GM13976 (cell line): ENCODE measurements around the gene DMRT3.

ENCODE experiments used
- DNase-seq: peaks from one replicate; pipeline ENCODE4 v3.0.0; 2012; ENCODE audit warnings: low spot score
- in situ Hi-C: fragments of 300-500 bp; cut with MboI; formaldehyde crosslinking; loops from one replicate; pipeline ENCODE4 v1.12.0; 2022; ENCODE audit warnings: low sequenced_read_pairs, mixed read lengths, inconsistent platforms; ENCODE audit not compliant: unreplicated experiment
- TF ChIP-seq, protein P1 (sequence below): IDR thresholded peaks from 2 replicates; pipeline ENCODE4 v1.5.1; 2012; ENCODE audit warnings: borderline replicate concordance, mild to moderate bottlenecking; ENCODE audit not compliant: insufficient read depth; ENCODE audit errors: extremely low read depth, missing control alignments, control extremely low read depth

DMRT3 gene

DNA sequence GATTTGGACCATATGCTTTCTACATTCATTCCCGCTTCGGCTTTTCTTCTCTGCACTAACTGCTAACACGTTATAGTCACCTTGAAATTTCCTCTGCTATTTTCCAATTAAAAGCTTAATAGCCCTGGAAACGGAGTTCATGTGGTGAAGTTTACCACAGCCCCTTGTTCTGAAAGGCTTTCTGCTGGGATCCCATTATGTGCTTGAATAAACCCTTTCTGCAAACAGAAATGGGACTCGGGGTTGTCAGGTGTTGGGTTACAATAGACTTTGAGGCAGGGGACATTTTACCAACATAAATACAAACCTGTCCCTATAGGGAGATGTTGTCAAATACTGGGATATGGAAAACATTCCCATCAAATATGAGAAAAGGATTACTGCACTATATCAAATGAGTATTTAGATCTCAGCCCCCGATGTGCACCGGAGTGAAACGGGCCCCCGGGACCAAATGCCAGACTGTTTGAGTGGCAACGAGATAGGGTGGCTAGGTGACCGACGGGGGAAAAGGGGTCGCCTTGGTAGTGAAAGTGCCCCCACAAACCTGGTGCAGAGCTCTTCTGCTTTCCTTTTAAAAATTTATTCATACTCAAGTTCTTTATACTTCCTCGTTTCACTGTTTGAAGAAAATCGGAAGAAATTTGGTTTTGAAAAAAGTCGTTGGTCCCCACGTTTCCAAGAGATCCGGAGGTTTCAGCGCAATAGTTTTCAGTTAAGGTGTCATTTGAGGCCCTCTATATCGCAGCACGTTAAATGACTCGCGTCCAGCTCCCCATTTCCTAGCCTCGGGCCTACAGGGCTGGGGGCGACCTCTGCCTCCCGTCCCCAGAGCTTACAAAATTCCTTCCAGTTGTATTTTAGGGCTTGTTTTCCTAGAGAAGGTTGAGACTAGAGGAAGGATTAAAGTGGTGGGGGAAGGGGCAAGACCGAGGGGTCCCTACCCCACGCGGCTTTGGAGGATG is 2.1 kb upstream of the DMRT3 start:
- no peak for DNase-seq
- TF ChIP-seq, protein P1, sequence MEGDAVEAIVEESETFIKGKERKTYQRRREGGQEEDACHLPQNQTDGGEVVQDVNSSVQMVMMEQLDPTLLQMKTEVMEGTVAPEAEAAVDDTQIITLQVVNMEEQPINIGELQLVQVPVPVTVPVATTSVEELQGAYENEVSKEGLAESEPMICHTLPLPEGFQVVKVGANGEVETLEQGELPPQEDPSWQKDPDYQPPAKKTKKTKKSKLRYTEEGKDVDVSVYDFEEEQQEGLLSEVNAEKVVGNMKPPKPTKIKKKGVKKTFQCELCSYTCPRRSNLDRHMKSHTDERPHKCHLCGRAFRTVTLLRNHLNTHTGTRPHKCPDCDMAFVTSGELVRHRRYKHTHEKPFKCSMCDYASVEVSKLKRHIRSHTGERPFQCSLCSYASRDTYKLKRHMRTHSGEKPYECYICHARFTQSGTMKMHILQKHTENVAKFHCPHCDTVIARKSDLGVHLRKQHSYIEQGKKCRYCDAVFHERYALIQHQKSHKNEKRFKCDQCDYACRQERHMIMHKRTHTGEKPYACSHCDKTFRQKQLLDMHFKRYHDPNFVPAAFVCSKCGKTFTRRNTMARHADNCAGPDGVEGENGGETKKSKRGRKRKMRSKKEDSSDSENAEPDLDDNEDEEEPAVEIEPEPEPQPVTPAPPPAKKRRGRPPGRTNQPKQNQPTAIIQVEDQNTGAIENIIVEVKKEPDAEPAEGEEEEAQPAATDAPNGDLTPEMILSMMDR: no peak
- in situ Hi-C loops: loop anchor here (10.0 kb wide), 1 partner anchor 70 kb away; no protein-coding TSS in a partner anchor

DNA sequence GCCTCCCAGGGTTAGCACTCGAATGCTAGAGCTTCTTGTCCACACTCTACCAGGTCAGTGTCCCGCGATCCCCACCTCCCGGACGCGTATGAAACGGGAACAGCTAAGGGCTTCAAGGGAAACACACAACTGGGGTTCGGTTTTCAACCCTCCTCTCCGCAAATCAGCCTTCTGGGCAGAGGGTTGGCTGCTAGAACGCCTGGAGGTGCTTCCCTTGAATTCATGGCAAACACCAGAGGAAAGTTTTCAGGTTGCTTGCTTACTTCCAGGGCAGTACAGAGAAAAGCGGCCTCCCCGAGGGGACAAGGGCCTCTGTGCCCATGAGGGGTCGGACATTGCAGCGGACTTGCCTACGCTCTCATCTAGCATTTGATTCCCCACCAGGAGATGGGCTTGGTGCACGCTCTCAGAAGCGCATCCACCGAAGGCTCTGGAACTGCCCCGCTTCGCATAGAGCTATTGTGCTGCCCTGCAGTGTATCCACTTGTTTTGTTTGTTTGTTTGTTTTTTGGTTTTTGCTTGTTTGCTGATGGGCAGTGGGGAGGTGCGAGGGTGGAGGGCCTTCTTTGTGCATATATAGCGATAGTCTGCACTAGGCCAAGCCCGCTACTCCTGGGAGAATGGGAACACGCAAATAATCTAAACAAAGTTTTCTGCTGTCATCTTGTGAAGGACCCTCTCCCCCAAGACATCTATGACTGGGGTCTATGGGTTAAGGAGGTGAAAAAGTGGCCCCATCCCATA is 1.3 kb upstream of the DMRT3 start:
- in situ Hi-C loops: loop anchor here (10.0 kb wide), 1 partner anchor 70 kb away; no protein-coding TSS in a partner anchor
- DNase-seq: no peak
- TF ChIP-seq, protein P1: no peak

DNA sequence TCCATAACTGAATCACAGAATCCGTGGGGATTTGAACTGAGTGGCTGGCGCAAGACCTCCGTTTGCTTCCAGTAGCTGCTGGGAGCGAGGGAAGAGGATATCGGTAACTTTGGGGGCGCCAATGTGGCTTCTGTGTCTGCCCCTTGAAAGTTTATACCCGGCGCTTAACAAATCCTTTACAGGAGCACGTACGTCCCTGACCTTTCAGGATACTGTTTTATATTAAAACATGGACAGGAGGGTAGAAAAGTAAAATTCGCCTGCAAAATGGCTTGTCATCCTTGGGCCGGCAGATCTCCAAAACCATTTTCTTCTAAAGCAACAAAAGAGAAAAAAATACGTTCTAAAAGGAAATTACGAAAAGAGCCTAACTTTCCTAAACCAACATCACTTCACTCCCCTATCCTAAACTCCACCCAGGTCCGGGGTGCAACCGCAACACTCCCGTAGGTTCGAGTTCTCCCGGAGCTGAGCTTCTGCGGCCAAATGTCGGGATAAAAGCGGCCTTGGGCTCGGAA is 656 bp upstream of the DMRT3 start:
- TF ChIP-seq, protein P1: no peak
- no peak for DNase-seq
- in situ Hi-C loops: loop anchor here (10.0 kb wide), 1 partner anchor 69 kb away; no protein-coding TSS in a partner anchor

DNA sequence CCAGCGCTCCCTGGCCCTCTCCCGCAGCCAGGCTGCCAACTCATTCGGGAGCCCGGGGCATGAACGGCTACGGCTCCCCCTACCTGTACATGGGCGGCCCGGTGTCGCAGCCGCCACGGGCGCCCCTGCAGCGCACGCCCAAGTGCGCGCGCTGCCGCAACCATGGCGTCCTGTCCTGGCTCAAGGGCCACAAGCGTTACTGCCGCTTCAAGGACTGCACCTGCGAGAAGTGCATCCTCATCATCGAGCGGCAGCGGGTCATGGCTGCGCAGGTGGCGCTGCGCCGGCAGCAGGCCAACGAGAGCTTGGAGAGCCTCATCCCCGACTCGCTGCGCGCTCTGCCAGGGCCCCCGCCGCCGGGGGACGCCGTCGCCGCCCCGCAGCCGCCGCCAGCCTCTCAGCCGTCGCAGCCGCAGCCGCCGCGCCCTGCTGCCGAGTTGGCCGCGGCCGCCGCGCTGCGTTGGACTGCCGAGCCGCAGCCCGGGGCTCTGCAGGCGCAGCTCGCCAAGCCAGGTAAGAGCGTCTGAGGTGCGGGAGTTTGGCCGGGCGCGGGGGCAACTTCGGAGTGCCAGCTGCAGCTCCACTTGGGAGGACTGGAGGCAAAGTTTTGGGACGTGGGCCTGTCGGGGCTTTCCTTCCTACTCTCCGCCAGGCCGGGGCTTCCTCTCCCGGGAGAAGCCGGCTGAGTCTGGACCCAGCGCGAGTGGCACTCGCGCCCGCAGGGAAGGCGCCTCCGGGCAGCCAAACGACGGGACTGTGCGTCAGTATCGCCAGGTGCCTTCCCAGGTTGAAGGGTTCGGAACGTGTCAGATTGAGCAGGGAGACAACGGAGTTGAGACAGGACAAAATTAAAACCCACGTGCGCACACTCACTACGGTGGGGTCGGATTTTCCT is 735 bp downstream of the DMRT3 start:
- TF ChIP-seq, protein P1: no peak
- DNase-seq: peak; percentile 41
- in situ Hi-C loops: loop anchor here (10.0 kb wide), 1 partner anchor 68 kb away; no protein-coding TSS in a partner anchor

DNA sequence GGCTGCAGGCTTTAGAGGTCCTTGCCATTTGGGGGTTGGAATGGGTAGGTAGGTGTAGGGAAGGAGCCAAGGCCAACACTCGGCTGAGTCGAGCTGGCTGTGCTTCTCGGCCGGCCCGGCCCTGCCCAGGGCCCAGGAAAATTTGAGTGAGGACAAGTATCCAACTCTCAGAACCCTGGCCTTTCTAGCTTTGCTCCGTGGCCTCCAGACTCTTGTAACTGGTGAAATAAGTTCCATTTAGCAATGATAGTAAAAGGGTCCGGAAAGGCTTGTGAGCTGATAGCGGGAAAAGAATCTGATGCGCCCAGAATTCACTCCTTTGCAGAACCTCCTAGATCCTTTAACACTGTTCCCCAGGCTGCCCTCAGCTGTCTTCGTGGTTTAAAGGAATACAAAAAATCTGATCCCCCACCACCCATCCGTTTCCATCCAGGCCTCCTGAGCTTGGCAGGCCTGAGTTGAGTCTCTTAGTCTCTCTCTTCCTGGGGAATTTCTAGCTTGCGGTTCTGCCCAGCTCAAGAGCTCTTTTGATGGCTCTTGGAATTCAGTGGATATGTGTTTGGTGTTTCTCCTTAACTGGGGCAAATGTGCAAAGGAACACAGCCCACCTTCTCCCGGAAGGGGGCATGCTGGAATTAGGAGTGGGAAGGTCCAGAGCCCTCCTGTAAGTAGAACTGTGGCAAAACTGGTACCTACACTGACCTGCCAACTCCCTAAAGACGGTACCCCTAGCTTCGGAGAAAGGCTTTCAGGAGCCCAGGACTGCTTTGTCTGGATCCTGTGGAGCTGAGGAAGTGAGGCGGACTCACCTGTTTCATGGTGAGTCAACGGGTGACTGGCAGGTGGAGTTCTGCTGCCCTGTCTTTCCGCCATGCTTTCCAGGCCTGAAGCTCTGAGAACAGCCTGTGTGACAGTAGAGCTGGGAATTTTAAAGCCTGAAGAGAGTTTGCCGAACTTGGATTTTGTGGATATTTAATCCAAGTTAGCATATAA is 1.7 kb downstream of the DMRT3 start:
- no peak for DNase-seq
- in situ Hi-C loops: loop anchor here (10.0 kb wide), 1 partner anchor 67 kb away; no protein-coding TSS in a partner anchor
- TF ChIP-seq, protein P1: no peak
